A673 (cell line): Measurements from ENCODE around the gene COLEC12.

Source experiments
- CTCF ChIP-seq: fragments of 300-800, 200-600 bp; sonication (generic); conservative IDR thresholded peaks from 2 replicates; pipeline ENCODE4 v1.5.1; 2017; ENCODE audit warnings: low read depth, mild to moderate bottlenecking, antibody characterized with exemption, low read length, moderate library complexity, mixed read lengths
- EZH2 ChIP-seq: fragments of 200-600 bp; sonication (generic); IDR thresholded peaks from 2 replicates; pipeline ENCODE4 v1.6.1; 2017; ENCODE audit warnings: borderline replicate concordance, low read depth, mild to moderate bottlenecking, mixed read lengths, antibody characterized with exemption, low read length; ENCODE audit not compliant: poor library complexity, severe bottlenecking

GRCh38 chr18:523561-523960 is 23.1 kb upstream of the COLEC12 start:
- TF ChIP-seq CTCF (no peak), EZH2 (no peak)
